SK-N-SH treated with all-trans-retinoic acid at 6 μM for 48 hours (cell line): ENCODE measurements around the gene TOX2.

Experiments used
- ATAC-seq: fragments of 200-7000 bp; cut with Tn5 transposase; 3 replicates; pipeline ENCODE4 v1.9.1; 2020; ENCODE audit warnings: mild to moderate bottlenecking, moderate library complexity
- ARNTL ChIP-seq: fragments of 450-650 bp; formaldehyde crosslinking; IDR thresholded peaks from 2 replicates; pipeline ENCODE4 v1.5.0; 2020; ENCODE audit warnings: low read depth, mild to moderate bottlenecking, moderate library complexity, borderline replicate concordance
- BACH2 ChIP-seq: fragments of 250-450 bp; sonication (Bioruptor Pico); IDR thresholded peaks from 2 replicates; pipeline ENCODE4 v1.9.0; 2021; ENCODE audit warnings: mild to moderate bottlenecking, borderline replicate concordance
- CREB5 ChIP-seq: fragments of 250-450 bp; sonication (Bioruptor Pico); IDR thresholded peaks from 2 replicates; pipeline ENCODE4 v1.5.1; 2020; ENCODE audit warnings: low read depth, mild to moderate bottlenecking, moderate library complexity
- CSDC2 ChIP-seq: fragments of 250-450 bp; sonication (Bioruptor Pico); IDR thresholded peaks from 2 replicates; pipeline ENCODE4 v1.5.0; 2020; ENCODE audit warnings: mild to moderate bottlenecking, moderate library complexity
- ESRRG ChIP-seq: fragments of 250-450 bp; sonication (Bioruptor Pico); IDR thresholded peaks from 2 replicates; pipeline ENCODE4 v1.6.1; 2021; ENCODE audit warnings: mild to moderate bottlenecking
- GLIS3 ChIP-seq: fragments of 250-450 bp; sonication (Bioruptor Pico); IDR thresholded peaks from 2 replicates; pipeline ENCODE4 v1.5.0; 2020; ENCODE audit warnings: mild to moderate bottlenecking, moderate library complexity
- ISL1 ChIP-seq: fragments of 250-450 bp; sonication (Bioruptor Pico); IDR thresholded peaks from 2 replicates; pipeline ENCODE4 v2.1.2; 2022; ENCODE audit warnings: mild to moderate bottlenecking, moderate library complexity
- OSR1 ChIP-seq: fragments of 250-450 bp; sonication (Bioruptor Pico); IDR thresholded peaks from 2 replicates; pipeline ENCODE4 v1.8.0; 2022; ENCODE audit warnings: moderate library complexity, mild to moderate bottlenecking, inconsistent platforms
- PATZ1 ChIP-seq: fragments of 250-450 bp; sonication (Bioruptor Pico); IDR thresholded peaks from 2 replicates; pipeline ENCODE4 v1.8.0; 2020; ENCODE audit warnings: mild to moderate bottlenecking, moderate library complexity, borderline replicate concordance
- POU6F1 ChIP-seq: fragments of 250-450 bp; sonication (Bioruptor Pico); IDR thresholded peaks from 2 replicates; pipeline ENCODE4 v1.8.0; 2021; ENCODE audit warnings: low read depth, mild to moderate bottlenecking, moderate library complexity, borderline replicate concordance
- PPARA ChIP-seq: fragments of 250-450 bp; sonication (Bioruptor Pico); IDR thresholded peaks from 2 replicates; pipeline ENCODE4 v1.5.0; 2020; ENCODE audit warnings: mild to moderate bottlenecking, borderline replicate concordance
- RARB ChIP-seq: fragments of 250-450 bp; sonication (Bioruptor Pico); IDR thresholded peaks from 2 replicates; pipeline ENCODE4 v1.8.0; 2021; ENCODE audit warnings: mild to moderate bottlenecking, moderate library complexity
- TCF4 ChIP-seq: fragments of 250-450 bp; sonication (Bioruptor Pico); IDR thresholded peaks from 2 replicates; pipeline ENCODE4 v1.8.0; 2021; ENCODE audit warnings: mild to moderate bottlenecking, moderate library complexity, borderline replicate concordance
- TOX ChIP-seq: fragments of 250-450 bp; sonication (Bioruptor Pico); IDR thresholded peaks from 2 replicates; pipeline ENCODE4 v1.8.0; 2021; ENCODE audit warnings: mild to moderate bottlenecking, moderate library complexity, borderline replicate concordance
- TSHZ2 ChIP-seq: fragments of 250-450 bp; sonication (Bioruptor Pico); IDR thresholded peaks from 2 replicates; pipeline ENCODE4 v1.5.0; 2020; ENCODE audit warnings: mild to moderate bottlenecking, moderate library complexity
- ZC3H10 ChIP-seq: fragments of 250-450 bp; sonication (Bioruptor Pico); IDR thresholded peaks from 2 replicates; pipeline ENCODE4 v1.5.1; 2021; ENCODE audit warnings: mild to moderate bottlenecking, moderate library complexity
- ZFP3 ChIP-seq: fragments of 250-450 bp; sonication (Bioruptor Pico); IDR thresholded peaks from 2 replicates; pipeline ENCODE4 v1.5.0; 2020; ENCODE audit warnings: mild to moderate bottlenecking, moderate library complexity
- ZFP30 ChIP-seq: fragments of 450-650 bp; formaldehyde crosslinking; IDR thresholded peaks from 2 replicates; pipeline ENCODE4 v1.5.0; 2022; ENCODE audit warnings: mild to moderate bottlenecking, moderate library complexity
- ZNF565 ChIP-seq: fragments of 450-650 bp; formaldehyde crosslinking; conservative IDR thresholded peaks from 2 replicates; pipeline ENCODE4 v1.5.0; 2020; ENCODE audit warnings: low read depth, mild to moderate bottlenecking, moderate library complexity
- ZNF70 ChIP-seq: fragments of 450-650 bp; formaldehyde crosslinking; IDR thresholded peaks from 2 replicates; pipeline ENCODE4 v1.5.0; 2020; ENCODE audit warnings: mild to moderate bottlenecking, moderate library complexity
- ZNF8 ChIP-seq: fragments of 450-650 bp; formaldehyde crosslinking; IDR thresholded peaks from 2 replicates; pipeline ENCODE4 v1.5.0; 2020; ENCODE audit warnings: mild to moderate bottlenecking, moderate library complexity

The TOX2 gene

GRCh38 chr20:44017905-44018258, 103.2 kb downstream of the TOX2 start:
- TF ChIP-seq PATZ1 (CRISPR knock-in tag), result no peak
- no peak for TF ChIP-seq PPARA
- no peak for TF ChIP-seq TCF4
- TF ChIP-seq ZNF70 (CRISPR knock-in tag), result no peak
- no peak for TF ChIP-seq OSR1 (CRISPR knock-in tag)
- no peak for TF ChIP-seq ISL1 (CRISPR knock-in tag)
- no peak for TF ChIP-seq ARNTL (CRISPR knock-in tag)
- TF ChIP-seq ZFP3, result no peak
- TF ChIP-seq BACH2 (CRISPR knock-in tag), result no peak
- TF ChIP-seq ESRRG (CRISPR knock-in tag), result no peak
- TF ChIP-seq ZC3H10 (CRISPR knock-in tag), result no peak
- TF ChIP-seq ZNF8, result no peak
- TF ChIP-seq TSHZ2, result no peak
- no peak for TF ChIP-seq GLIS3
- TF ChIP-seq ZNF565, result no peak
- TF ChIP-seq RARB (CRISPR knock-in tag), result no peak
- no peak for TF ChIP-seq CSDC2 (CRISPR knock-in tag)
- no peak for ATAC-seq

GRCh38 chr20:44018259-44018941, 103.7 kb downstream of the TOX2 start:
- TF ChIP-seq TCF4 (peak; percentile 64; the same call in 1 of the 2 replicates), ISL1 (CRISPR knock-in tag) (peak; percentile 62), CREB5 (CRISPR knock-in tag) (no peak), TSHZ2 (peak; percentile 27; the same call in 1 of the 2 replicates)
- peak; percentile 79 for ATAC-seq

GRCh38 chr20:44018942-44019637, 104.4 kb downstream of the TOX2 start:
- no peak for TF ChIP-seq ZFP30 (CRISPR knock-in tag)
- no peak for TF ChIP-seq ZC3H10 (CRISPR knock-in tag)
- TF ChIP-seq ZNF70 (CRISPR knock-in tag), result no peak
- no peak for TF ChIP-seq POU6F1 (CRISPR knock-in tag)
- TF ChIP-seq OSR1 (CRISPR knock-in tag), result no peak
- no peak for TF ChIP-seq ESRRG (CRISPR knock-in tag)
- no peak for TF ChIP-seq GLIS3
- TF ChIP-seq PATZ1 (CRISPR knock-in tag), result no peak
- TF ChIP-seq TOX (CRISPR knock-in tag), result no peak
- TF ChIP-seq ZNF8, result no peak
- no peak for TF ChIP-seq BACH2 (CRISPR knock-in tag)
- no peak for TF ChIP-seq ARNTL (CRISPR knock-in tag)
- TF ChIP-seq RARB (CRISPR knock-in tag), result no peak
- TF ChIP-seq ISL1 (CRISPR knock-in tag), result no peak
- no peak for TF ChIP-seq PPARA

More at GRCh38 chr20:44018942-44019637, 104.4 kb downstream of the TOX2 start:
- ATAC-seq, result no peak
